Hypothalamus (tissue), 51 donors: ENCODE data around the gene TRIM56.
"Not testable (repeated sequence)": the region's sequence is repeated elsewhere in the genome, so short reads cannot be mapped to it uniquely, and the experiment has no call there.

Source experiments
- DNase-seq, 51 donors: peaks; one replicate each; lab custom pipeline; 2025; lab: John Stamatoyannopoulos, UW

Gene TRIM56

GRCh38 chr7:101129603-101130117 lies 44.4 kb downstream of the TRIM56 start:
- DNase-seq, result no peak

GRCh38 chr7:101132626-101133600 lies 47.6 kb downstream of the TRIM56 start:
- not testable (repeated sequence) for DNase-seq

- DNase-seq, result no peak
Observed at GRCh38 chr7:101133621-101134398, 48.5 kb downstream of the TRIM56 start.

- DNase-seq, result peak in 1 of 51 donors; percentile 46
Observed at GRCh38 chr7:101134399-101134980, 49.2 kb downstream of the TRIM56 start.

- no peak for DNase-seq
Observed at GRCh38 chr7:101137651-101138212, 52.5 kb downstream of the TRIM56 start.

GRCh38 chr7:101138213-101138870 lies 53.1 kb downstream of the TRIM56 start:
- peak in 32 of 51 donors; percentile 3 to 68 (median 32) for DNase-seq

GRCh38 chr7:101140339-101140699 lies 55.0 kb downstream of the TRIM56 start:
- DNase-seq, result no peak

GRCh38 chr7:101140746-101141382 lies 55.6 kb downstream of the TRIM56 start:
- no peak for DNase-seq
